Omental fat pad (tissue), 4 donors: ENCODE results near the gene HRC. TPM values are rescaled to one million over a fixed set of nuclear protein-coding genes. Genes with fewer than 3 reads are reported as not detected.

Experiments
- ATAC-seq: fragments of 150-250 bp; one replicate; pipeline ENCODE4 v1.9.1; 2016; ENCODE audit warnings: mild to moderate bottlenecking, moderate library complexity; ENCODE audit not compliant: low FRiP score
- DNase-seq: peaks from one replicate; pipeline ENCODE4 v3.0.0-alpha.2; 2019; ENCODE audit warnings: low spot score
- CTCF ChIP-seq, 3 donors: fragments of 450-650 bp; IDR thresholded peaks; one replicate each; pipeline ENCODE4 v1.5.1; 2016 to 2017; ENCODE audit warnings: antibody characterized with exemption in 3 of 3, mild to moderate bottlenecking in 3 of 3, moderate library complexity in 2 of 3
- total RNA-seq, 4 donors: library from RNA; depleted of rRNA; stranded (reverse); fragments of >200 nt; gene quantifications; one replicate each; pipeline ENCODE4 v1.1.0, GENCODE V29; 2016

Gene HRC
- total RNA-seq, 4 donors from 2014 or later = 0.74 to 13.1 (median 1.7) TPM

DNA sequence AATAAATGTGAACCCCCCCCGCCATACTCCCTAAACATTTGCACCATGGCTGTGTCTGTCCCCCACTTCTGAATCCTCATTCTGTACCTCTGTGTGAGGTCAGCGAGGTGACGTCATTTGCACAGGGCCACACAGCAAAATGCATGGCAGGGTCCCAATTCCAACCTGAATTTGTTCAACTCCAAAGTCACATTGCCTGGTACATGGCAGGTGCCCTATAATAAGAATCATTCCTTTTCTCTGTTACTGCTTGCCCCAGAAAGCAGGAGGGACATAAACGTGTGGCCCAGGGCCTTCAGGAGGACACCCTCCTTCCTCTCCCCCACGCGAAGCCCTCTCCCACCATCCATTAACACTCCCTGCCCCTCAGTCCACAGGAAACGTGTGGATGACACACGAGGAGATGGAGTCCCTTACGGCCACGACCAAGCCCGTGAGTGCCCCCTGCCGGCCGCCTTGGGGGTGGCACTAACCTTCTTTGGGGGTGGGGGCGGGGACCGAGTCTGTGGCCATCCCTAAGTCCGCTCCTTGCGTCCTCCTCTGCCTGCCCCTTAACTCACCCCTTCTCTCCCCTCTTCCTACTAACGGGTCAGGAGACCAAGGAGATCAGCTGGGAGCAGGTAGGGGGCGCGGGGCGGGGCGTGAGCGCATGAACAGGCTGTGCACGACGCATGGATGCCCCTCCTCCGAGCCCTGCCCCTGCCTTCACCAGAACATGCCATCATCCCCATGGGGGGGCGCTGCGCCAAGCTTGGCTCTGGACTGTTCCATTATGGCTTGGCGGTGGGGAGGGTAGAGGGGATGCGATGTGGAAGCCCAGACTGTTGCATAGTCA, 9.4 kb downstream of the HRC start:
- peak; percentile 90 for DNase-seq
- TF ChIP-seq CTCF (IDR thresholded peaks at IDR 0.05) = peak in 1 of 3 donors; percentile 47
- no peak for ATAC-seq

- DNase-seq (peak; percentile 73), ATAC-seq (peak; percentile 97)
- no peak for TF ChIP-seq CTCF (IDR thresholded peaks at IDR 0.05)
Measured at GRCh38 chr19:49142866-49143335, 12.3 kb downstream of the HRC start.

- DNase-seq (no peak), ATAC-seq (no peak)
- TF ChIP-seq CTCF (IDR thresholded peaks at IDR 0.05) = no peak
Measured at GRCh38 chr19:49141352-49141751, 13.8 kb downstream of the HRC start.

DNA sequence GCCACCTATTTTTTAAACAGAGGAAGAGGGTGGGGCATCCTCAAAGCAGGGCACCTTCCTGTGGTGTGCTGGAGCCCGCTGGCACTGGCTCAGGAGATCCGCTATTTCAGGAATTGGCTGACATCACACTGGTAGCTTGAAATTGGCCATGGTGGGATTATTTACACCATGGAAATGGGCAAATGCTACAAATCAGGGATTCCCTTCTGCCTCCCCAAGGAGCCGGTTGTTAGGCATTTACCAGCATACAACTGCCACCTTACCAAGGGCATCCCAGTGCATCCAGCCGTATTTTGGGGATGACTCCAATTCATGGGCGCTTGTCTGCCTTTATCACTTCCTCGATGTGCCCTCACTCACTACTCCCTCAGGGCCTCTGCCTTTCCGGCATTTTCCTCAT, 14.2 kb downstream of the HRC start:
- ATAC-seq (no peak), DNase-seq (no peak)
- TF ChIP-seq CTCF (IDR thresholded peaks at IDR 0.05) = no peak

- DNase-seq (no peak), ATAC-seq (no peak)
- no peak for TF ChIP-seq CTCF (IDR thresholded peaks at IDR 0.05)
Measured at GRCh38 chr19:49136771-49137171, 18.4 kb downstream of the HRC start.

- ATAC-seq (no peak), DNase-seq (no peak)
- TF ChIP-seq CTCF (IDR thresholded peaks at IDR 0.05) = no peak
Measured at GRCh38 chr19:49135686-49136085, 19.5 kb downstream of the HRC start.
